K562 (cell line): ENCODE data around the gene NQO2. TPM values are rescaled to one million over a fixed set of nuclear protein-coding genes. Genes with fewer than 3 reads are reported as not detected.

Experiments
- CTCFL ChIP-seq: IDR thresholded peaks from 2 replicates; pipeline ENCODE4 v1.6.1; 2011; ENCODE audit warnings: borderline replicate concordance, low read depth, mild to moderate bottlenecking, moderate library complexity, low read length; ENCODE audit not compliant: insufficient read depth, poor library complexity, severe bottlenecking
- KAT8 ChIP-seq: fragments of 450-650 bp; IDR thresholded peaks from 2 replicates; pipeline ENCODE4 v1.6.1; 2016; ENCODE audit warnings: low read depth, mild to moderate bottlenecking
- KLF6 ChIP-seq: fragments of 250-450 bp; sonication (Bioruptor Pico); IDR thresholded peaks from 2 replicates; pipeline ENCODE4 v1.4.0; 2020; ENCODE audit warnings: mild to moderate bottlenecking, moderate library complexity, borderline replicate concordance
- PRPF4 ChIP-seq: fragments of 200-400 bp; formaldehyde crosslinking; IDR thresholded peaks from one replicate; pipeline ENCODE4 v1.6.1; 2017; ENCODE audit warnings: low read length, low read depth, mild to moderate bottlenecking; ENCODE audit not compliant: insufficient read depth, poor library complexity, severe bottlenecking
- U2AF1 ChIP-seq: fragments of 200-400 bp; formaldehyde crosslinking; optimal IDR thresholded peaks from 2 replicates; pipeline ENCODE3; 2017; ENCODE audit warnings: mild to moderate bottlenecking, low read depth, low read length, moderate library complexity
- ZNF224 ChIP-seq: sonication (generic); formaldehyde crosslinking; IDR thresholded peaks from 2 replicates; pipeline ENCODE4 v1.8.0; 2022; ENCODE audit warnings: mild to moderate bottlenecking, missing genetic modification reagents
- ZNF395 ChIP-seq: fragments of 200-800 bp; sonication (Bioruptor generic); IDR thresholded peaks from 2 replicates; pipeline ENCODE4 v1.6.1; 2017; ENCODE audit warnings: missing genetic modification characterization, missing compliant biosample characterization
- ZNF408 ChIP-seq: fragments of 250-450 bp; sonication (Bioruptor Pico); IDR thresholded peaks from 2 replicates; pipeline ENCODE4 v1.4.0; 2020; ENCODE audit warnings: low read depth, mild to moderate bottlenecking, moderate library complexity
- ZNF695 ChIP-seq: fragments of 450-650 bp; formaldehyde crosslinking; IDR thresholded peaks from 2 replicates; pipeline ENCODE4 v1.4.0; 2020; ENCODE audit warnings: mild to moderate bottlenecking, moderate library complexity
- polyA plus RNA-seq, 8 experiments: library from polyadenylated mRNA; depleted of rRNA in 4 of 8; stranded (reverse) in 5 of 8; unstranded in 3 of 8; fragments of >200 nt; fragmentation: Nextera tagmentation in 2 of 8; fragmentation: Illumina TruSeq in 1 of 8; extraction: Ambion mirVana in 2 of 8; extraction: Trizol in 1 of 8; gene quantifications; 2 replicates each; pipeline versions ENCODE4 v1.2.1 to v1.2.3, GENCODE V29; 2011 to 2014; ENCODE audit warnings: inconsistent platforms in 1 of 8, missing spikeins in 1 of 8
- total RNA-seq, 7 experiments: library from RNA; depleted of rRNA in 6 of 7; stranded (reverse); fragments of >200 nt in 6 of 7; fragmentation: Illumina TruSeq in 2 of 7; extraction: Trizol in 2 of 7; gene quantifications; 2 replicates each; pipeline versions ENCODE4 v1.2.1 to v1.2.3, GENCODE V29; 2011 to 2021; ENCODE audit warnings: low replicate concordance in 1 of 7
- TF ChIP-seq, protein P1 (sequence below): sonication (generic); IDR thresholded peaks from 2 replicates; pipeline ENCODE4 v1.6.1; 2016
- TF ChIP-seq, protein P2 (sequence below): fragments of 450-650 bp; IDR thresholded peaks from 2 replicates; pipeline ENCODE4 v1.6.1; 2017; ENCODE audit warnings: mild to moderate bottlenecking, moderate library complexity
- TF ChIP-seq, protein P3 (sequence below): fragments of 250-450 bp; sonication (Bioruptor Pico); IDR thresholded peaks from 2 replicates; pipeline ENCODE4 v1.4.0; 2020; ENCODE audit warnings: mild to moderate bottlenecking
- TF ChIP-seq, protein P4 (sequence below): fragments of 250-450 bp; sonication (Bioruptor Pico); IDR thresholded peaks from 2 replicates; pipeline ENCODE4 v1.4.0; 2020
- TF ChIP-seq, protein P5 (sequence below): sonication (generic); formaldehyde crosslinking; IDR thresholded peaks from 2 replicates; pipeline ENCODE4 v1.8.1; 2023; ENCODE audit warnings: mild to moderate bottlenecking, missing genetic modification reagents

The NQO2 gene
- total and polyA plus RNA-seq, 9 of the 15 experiments (the other 6 are each of a cell fraction or from before 2014, with no cell fraction given), result 54.6 to 214 (median 116) TPM

GRCh38 chr6:2988426-2989331 is 11.0 kb upstream of the NQO2 start (continued):
- TF ChIP-seq, protein P1, sequence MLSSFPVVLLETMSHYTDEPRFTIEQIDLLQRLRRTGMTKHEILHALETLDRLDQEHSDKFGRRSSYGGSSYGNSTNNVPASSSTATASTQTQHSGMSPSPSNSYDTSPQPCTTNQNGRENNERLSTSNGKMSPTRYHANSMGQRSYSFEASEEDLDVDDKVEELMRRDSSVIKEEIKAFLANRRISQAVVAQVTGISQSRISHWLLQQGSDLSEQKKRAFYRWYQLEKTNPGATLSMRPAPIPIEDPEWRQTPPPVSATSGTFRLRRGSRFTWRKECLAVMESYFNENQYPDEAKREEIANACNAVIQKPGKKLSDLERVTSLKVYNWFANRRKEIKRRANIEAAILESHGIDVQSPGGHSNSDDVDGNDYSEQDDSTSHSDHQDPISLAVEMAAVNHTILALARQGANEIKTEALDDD, result no peak
- TF ChIP-seq ZNF395 (peak; percentile 22; the same call in 1 of the 2 replicates), PRPF4 (peak; percentile 36), ZNF408 (no peak), ZNF224 (no peak), KLF6 (CRISPR knock-in tag) (no peak), CTCFL (peak; percentile 95), ZNF695 (no peak), KAT8 (no peak), U2AF1 (peak; percentile 79)
- TF ChIP-seq, protein P2, sequence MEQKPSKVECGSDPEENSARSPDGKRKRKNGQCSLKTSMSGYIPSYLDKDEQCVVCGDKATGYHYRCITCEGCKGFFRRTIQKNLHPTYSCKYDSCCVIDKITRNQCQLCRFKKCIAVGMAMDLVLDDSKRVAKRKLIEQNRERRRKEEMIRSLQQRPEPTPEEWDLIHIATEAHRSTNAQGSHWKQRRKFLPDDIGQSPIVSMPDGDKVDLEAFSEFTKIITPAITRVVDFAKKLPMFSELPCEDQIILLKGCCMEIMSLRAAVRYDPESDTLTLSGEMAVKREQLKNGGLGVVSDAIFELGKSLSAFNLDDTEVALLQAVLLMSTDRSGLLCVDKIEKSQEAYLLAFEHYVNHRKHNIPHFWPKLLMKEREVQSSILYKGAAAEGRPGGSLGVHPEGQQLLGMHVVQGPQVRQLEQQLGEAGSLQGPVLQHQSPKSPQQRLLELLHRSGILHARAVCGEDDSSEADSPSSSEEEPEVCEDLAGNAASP, result no peak
- TF ChIP-seq, protein P3, sequence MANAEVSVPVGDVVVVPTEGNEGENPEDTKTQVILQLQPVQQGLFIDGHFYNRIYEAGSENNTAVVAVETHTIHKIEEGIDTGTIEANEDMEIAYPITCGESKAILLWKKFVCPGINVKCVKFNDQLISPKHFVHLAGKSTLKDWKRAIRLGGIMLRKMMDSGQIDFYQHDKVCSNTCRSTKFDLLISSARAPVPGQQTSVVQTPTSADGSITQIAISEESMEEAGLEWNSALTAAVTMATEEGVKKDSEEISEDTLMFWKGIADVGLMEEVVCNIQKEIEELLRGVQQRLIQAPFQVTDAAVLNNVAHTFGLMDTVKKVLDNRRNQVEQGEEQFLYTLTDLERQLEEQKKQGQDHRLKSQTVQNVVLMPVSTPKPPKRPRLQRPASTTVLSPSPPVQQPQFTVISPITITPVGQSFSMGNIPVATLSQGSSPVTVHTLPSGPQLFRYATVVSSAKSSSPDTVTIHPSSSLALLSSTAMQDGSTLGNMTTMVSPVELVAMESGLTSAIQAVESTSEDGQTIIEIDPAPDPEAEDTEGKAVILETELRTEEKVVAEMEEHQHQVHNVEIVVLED (CRISPR knock-in tag), result peak; percentile 51; the same call in 1 of the 2 replicates
- TF ChIP-seq, protein P4, sequence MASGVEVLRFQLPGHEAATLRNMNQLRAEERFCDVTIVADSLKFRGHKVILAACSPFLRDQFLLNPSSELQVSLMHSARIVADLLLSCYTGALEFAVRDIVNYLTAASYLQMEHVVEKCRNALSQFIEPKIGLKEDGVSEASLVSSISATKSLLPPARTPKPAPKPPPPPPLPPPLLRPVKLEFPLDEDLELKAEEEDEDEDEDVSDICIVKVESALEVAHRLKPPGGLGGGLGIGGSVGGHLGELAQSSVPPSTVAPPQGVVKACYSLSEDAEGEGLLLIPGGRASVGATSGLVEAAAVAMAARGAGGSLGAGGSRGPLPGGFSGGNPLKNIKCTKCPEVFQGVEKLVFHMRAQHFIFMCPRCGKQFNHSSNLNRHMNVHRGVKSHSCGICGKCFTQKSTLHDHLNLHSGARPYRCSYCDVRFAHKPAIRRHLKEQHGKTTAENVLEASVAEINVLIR, result no peak
- TF ChIP-seq, protein P5, sequence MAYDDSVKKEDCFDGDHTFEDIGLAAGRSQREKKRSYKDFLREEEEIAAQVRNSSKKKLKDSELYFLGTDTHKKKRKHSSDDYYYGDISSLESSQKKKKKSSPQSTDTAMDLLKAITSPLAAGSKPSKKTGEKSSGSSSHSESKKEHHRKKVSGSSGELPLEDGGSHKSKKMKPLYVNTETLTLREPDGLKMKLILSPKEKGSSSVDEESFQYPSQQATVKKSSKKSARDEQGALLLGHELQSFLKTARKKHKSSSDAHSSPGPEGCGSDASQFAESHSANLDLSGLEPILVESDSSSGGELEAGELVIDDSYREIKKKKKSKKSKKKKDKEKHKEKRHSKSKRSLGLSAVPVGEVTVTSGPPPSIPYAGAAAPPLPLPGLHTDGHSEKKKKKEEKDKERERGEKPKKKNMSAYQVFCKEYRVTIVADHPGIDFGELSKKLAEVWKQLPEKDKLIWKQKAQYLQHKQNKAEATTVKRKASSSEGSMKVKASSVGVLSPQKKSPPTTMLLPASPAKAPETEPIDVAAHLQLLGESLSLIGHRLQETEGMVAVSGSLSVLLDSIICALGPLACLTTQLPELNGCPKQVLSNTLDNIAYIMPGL, result peak; percentile 90
